PFSK-1 (cell line): ENCODE data around the gene FTH1.

ENCODE experiments used
- FOXP2 ChIP-seq: optimal IDR thresholded peaks from 2 replicates; pipeline ENCODE3; 2011; ENCODE audit warnings: borderline replicate concordance, control low read depth, inconsistent platforms; ENCODE audit not compliant: insufficient read depth; ENCODE audit errors: extremely low read length, extremely low read depth
- POLR2AphosphoS5 ChIP-seq: IDR thresholded peaks from 2 replicates; pipeline ENCODE4 v1.6.1; 2012; ENCODE audit warnings: low read depth, mild to moderate bottlenecking, control low read depth, low read length, moderate library complexity
- REST ChIP-seq, 2 experiments: IDR thresholded peaks; 2 replicates each; pipeline versions ENCODE4 v1.6.1 to v1.8.0; 2011 to 2012; ENCODE audit warnings: low read depth in 2 of 2, low read length in 2 of 2, control low read depth in 1 of 2, inconsistent platforms in 1 of 2, mild to moderate bottlenecking in 1 of 2, moderate library complexity in 1 of 2; ENCODE audit not compliant: insufficient read depth in 1 of 2
- SIN3A ChIP-seq: IDR thresholded peaks from 2 replicates; pipeline ENCODE4 v1.6.1; 2012; ENCODE audit warnings: mild to moderate bottlenecking, low read length, moderate library complexity, borderline replicate concordance; ENCODE audit not compliant: insufficient read depth
- TAF1 ChIP-seq: IDR thresholded peaks from 2 replicates; pipeline ENCODE4 v1.6.1; 2012; ENCODE audit warnings: low read length, control low read depth, borderline replicate concordance; ENCODE audit not compliant: insufficient read depth

The FTH1 gene

GRCh38 chr11:61958590-61958989 lies 8.8 kb downstream of the FTH1 start:
- TF ChIP-seq SIN3A = no peak
- TF ChIP-seq TAF1 = no peak
- TF ChIP-seq REST (IDR thresholded peaks at IDR 0.05; ENCODE audit: insufficient read depth in 1 of 2, low read depth in 2 of 2, low read length in 2 of 2) = no peak
- TF ChIP-seq POLR2AphosphoS5 = no peak
- no peak for TF ChIP-seq FOXP2

- no peak for TF ChIP-seq REST (IDR thresholded peaks at IDR 0.05; ENCODE audit: insufficient read depth in 1 of 2, low read depth in 2 of 2, low read length in 2 of 2)
- TF ChIP-seq FOXP2 = no peak
- TF ChIP-seq TAF1 = no peak
- no peak for TF ChIP-seq SIN3A
- TF ChIP-seq POLR2AphosphoS5 = no peak
Observed at GRCh38 chr11:61957021-61957770, 10.2 kb downstream of the FTH1 start.

DNA sequence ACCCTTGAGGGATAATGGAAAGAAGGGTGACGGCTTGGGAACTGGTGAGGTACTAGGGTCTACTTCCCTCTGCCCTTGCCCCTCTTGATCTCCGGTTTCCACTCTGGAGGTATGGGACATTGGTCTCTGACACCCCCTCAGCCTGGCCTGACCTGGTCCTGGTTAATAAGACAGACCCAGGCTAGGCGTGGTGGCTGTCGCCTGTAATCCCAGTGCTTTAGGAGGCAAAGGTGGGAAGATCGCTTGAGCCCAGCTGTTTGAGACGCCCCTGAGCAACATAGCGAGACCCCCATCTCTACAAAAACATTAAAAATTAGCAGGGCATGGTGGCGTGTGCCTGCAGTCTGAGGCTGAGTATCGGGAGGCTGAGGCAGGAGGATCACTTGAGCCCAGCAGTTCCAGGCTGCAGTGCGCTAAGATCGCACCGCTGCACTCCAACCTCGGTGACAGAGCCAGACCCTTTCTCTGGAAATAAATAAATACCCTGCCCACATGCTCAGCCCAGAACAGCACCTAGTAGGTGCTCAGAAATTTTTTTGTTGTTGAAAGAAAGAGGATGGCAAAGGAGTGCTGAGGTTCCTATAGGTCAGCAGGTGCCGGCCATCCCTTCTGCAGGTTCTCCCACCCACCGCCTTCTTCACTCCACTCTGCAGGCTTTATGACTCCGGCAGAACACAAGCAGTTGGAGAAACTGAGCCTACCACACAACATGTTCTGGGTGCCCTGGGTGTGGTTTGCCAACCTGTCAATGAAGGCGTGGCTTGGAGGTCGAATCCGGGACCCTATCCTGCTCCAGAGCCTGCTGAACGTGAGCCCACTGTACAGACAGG lies 11.0 kb downstream of the FTH1 start:
- TF ChIP-seq SIN3A (no peak), FOXP2 (no peak), TAF1 (no peak), REST (IDR thresholded peaks at IDR 0.05; ENCODE audit: insufficient read depth in 1 of 2, low read depth in 2 of 2, low read length in 2 of 2) (no peak), POLR2AphosphoS5 (no peak)

DNA sequence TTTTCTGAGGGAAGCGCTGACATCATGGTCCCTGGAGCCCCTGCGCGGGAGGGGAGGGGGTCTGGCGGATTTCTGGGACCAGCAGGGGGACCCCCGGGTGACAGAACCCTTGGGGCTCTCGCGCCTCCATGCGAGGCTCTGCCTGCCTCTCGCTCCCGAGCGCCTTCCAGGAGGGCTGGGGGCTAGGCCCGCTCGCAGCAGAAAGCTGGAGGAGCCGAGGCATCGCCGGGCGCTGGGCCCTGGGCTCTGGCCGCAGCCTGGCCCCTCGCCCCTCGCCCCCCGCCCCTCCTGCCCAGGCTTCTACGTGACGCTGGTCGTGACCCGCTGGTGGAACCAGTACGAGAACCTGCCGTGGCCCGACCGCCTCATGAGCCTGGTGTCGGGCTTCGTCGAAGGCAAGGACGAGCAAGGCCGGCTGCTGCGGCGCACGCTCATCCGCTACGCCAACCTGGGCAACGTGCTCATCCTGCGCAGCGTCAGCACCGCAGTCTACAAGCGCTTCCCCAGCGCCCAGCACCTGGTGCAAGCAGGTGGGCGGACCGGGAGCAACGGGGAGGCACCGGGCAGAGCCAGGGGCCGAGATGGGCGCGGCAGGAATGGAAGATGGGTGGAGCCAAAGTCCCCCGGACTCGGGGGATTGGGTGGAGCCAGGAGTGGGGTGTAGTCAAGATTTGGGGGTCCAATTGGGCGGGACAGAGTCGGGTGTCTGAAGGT lies 11.9 kb downstream of the FTH1 start:
- no peak for TF ChIP-seq REST (IDR thresholded peaks at IDR 0.05; ENCODE audit: insufficient read depth in 1 of 2, low read depth in 2 of 2, low read length in 2 of 2)
- no peak for TF ChIP-seq POLR2AphosphoS5
- no peak for TF ChIP-seq SIN3A
- no peak for TF ChIP-seq TAF1
- TF ChIP-seq FOXP2 = no peak
